H1 (cell line): ENCODE results near the gene CDK4. TPM values are rescaled to one million over a fixed set of nuclear protein-coding genes. Genes with fewer than 3 reads are reported as not detected.

Experiments
- ASH2L ChIP-seq: fragments of 200-600, 300-600 bp; sonication (generic); IDR thresholded peaks from one replicate; pipeline ENCODE4 v1.7.1; 2017; ENCODE audit warnings: low read length
- polyA plus RNA-seq, 7 experiments: library from polyadenylated mRNA; depleted of rRNA in 3 of 7; stranded (reverse) in 5 of 7; unstranded in 2 of 7; fragments of >200 nt in 5 of 7; fragments of 200-250 nt in 2 of 7; gene quantifications; 1 replicate in 5 of 7; 2 replicates in 1 of 7; 4 replicates in 1 of 7; pipeline versions ENCODE4 v1.2.1 to v1.2.3, GENCODE V29; 2011 to 2013; ENCODE audit warnings: missing spikeins in 2 of 7, mixed read lengths in 2 of 7
- total RNA-seq: library from RNA; stranded (reverse); fragmentation: NEBNext Ultra II Directional; extraction: Animal tissue kit (Norgen Biotek cat#: 25700); gene quantifications from 2 replicates; pipeline ENCODE4 v1.2.1, GENCODE V29; 2021
- TF ChIP-seq, protein P1 (sequence below): fragments of 300-600 bp; sonication (generic); IDR thresholded peaks from 2 replicates; pipeline ENCODE4 v1.7.1; 2012; ENCODE audit warnings: low read length, moderate library complexity, mild to moderate bottlenecking, inconsistent platforms; ENCODE audit not compliant: insufficient replicate concordance

Gene CDK4
- total and polyA plus RNA-seq, 2 of the 8 experiments (the other 6 are each of a cell fraction or from before 2014, with no cell fraction given): 174 to 368 TPM

DNA sequence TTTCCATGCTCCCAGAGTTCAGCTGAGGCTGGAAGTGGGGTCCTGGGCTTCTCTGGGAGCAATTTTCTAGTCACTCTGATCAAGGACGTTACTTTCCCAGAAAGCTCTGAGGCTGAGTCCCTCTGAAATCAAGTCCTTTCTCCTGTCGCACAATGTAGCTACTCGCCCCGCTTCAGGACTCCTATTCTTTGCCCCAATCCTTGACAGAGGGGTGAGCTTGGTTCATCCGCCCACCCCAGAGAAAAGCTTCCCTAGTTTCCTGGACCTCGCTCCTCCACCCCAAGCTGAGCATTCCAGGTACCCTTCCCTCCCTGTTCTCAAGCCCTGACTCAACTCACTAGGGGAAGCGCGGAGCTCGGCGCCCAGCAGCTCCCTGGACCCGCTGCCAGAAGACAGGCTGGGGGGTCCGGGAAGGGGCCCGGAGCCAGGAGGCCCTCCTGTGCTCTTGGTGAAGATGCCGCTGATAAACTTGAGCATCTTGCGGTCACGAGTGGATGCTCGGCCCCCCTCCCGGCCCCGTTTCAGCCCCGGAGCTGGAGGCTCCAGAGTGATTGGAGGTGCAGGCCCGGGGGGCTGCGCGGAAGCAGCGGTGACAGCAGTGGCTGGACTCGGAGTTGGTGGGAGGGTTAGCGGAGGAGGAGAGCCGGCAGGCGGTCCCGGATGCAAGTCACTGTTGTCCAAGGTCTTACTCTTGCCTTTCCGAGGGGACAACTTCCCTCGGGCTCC, 15.2 kb downstream of the CDK4 start (continued):
- TF ChIP-seq, protein P1, sequence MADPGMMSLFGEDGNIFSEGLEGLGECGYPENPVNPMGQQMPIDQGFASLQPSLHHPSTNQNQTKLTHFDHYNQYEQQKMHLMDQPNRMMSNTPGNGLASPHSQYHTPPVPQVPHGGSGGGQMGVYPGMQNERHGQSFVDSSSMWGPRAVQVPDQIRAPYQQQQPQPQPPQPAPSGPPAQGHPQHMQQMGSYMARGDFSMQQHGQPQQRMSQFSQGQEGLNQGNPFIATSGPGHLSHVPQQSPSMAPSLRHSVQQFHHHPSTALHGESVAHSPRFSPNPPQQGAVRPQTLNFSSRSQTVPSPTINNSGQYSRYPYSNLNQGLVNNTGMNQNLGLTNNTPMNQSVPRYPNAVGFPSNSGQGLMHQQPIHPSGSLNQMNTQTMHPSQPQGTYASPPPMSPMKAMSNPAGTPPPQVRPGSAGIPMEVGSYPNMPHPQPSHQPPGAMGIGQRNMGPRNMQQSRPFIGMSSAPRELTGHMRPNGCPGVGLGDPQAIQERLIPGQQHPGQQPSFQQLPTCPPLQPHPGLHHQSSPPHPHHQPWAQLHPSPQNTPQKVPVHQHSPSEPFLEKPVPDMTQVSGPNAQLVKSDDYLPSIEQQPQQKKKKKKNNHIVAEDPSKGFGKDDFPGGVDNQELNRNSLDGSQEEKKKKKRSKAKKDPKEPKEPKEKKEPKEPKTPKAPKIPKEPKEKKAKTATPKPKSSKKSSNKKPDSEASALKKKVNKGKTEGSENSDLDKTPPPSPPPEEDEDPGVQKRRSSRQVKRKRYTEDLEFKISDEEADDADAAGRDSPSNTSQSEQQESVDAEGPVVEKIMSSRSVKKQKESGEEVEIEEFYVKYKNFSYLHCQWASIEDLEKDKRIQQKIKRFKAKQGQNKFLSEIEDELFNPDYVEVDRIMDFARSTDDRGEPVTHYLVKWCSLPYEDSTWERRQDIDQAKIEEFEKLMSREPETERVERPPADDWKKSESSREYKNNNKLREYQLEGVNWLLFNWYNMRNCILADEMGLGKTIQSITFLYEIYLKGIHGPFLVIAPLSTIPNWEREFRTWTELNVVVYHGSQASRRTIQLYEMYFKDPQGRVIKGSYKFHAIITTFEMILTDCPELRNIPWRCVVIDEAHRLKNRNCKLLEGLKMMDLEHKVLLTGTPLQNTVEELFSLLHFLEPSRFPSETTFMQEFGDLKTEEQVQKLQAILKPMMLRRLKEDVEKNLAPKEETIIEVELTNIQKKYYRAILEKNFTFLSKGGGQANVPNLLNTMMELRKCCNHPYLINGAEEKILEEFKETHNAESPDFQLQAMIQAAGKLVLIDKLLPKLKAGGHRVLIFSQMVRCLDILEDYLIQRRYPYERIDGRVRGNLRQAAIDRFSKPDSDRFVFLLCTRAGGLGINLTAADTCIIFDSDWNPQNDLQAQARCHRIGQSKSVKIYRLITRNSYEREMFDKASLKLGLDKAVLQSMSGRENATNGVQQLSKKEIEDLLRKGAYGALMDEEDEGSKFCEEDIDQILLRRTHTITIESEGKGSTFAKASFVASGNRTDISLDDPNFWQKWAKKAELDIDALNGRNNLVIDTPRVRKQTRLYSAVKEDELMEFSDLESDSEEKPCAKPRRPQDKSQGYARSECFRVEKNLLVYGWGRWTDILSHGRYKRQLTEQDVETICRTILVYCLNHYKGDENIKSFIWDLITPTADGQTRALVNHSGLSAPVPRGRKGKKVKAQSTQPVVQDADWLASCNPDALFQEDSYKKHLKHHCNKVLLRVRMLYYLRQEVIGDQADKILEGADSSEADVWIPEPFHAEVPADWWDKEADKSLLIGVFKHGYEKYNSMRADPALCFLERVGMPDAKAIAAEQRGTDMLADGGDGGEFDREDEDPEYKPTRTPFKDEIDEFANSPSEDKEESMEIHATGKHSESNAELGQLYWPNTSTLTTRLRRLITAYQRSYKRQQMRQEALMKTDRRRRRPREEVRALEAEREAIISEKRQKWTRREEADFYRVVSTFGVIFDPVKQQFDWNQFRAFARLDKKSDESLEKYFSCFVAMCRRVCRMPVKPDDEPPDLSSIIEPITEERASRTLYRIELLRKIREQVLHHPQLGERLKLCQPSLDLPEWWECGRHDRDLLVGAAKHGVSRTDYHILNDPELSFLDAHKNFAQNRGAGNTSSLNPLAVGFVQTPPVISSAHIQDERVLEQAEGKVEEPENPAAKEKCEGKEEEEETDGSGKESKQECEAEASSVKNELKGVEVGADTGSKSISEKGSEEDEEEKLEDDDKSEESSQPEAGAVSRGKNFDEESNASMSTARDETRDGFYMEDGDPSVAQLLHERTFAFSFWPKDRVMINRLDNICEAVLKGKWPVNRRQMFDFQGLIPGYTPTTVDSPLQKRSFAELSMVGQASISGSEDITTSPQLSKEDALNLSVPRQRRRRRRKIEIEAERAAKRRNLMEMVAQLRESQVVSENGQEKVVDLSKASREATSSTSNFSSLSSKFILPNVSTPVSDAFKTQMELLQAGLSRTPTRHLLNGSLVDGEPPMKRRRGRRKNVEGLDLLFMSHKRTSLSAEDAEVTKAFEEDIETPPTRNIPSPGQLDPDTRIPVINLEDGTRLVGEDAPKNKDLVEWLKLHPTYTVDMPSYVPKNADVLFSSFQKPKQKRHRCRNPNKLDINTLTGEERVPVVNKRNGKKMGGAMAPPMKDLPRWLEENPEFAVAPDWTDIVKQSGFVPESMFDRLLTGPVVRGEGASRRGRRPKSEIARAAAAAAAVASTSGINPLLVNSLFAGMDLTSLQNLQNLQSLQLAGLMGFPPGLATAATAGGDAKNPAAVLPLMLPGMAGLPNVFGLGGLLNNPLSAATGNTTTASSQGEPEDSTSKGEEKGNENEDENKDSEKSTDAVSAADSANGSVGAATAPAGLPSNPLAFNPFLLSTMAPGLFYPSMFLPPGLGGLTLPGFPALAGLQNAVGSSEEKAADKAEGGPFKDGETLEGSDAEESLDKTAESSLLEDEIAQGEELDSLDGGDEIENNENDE: no peak
- TF ChIP-seq ASH2L: no peak
